Neutrophil (primary cell): ENCODE data around the gene G6PC3.
"Not testable (repeated sequence)": the region's sequence is repeated elsewhere in the genome, so short reads cannot be mapped to it uniquely, and the experiment has no call there.

ENCODE experiments used
- H3K27ac ChIP-seq: fragments of 200-600 bp; sonication (generic); 2 replicates; pipeline ENCODE4 v1.5.1; 2016; ENCODE audit warnings: mild to moderate bottlenecking, moderate library complexity
- H3K27me3 ChIP-seq: fragments of 200-600 bp; sonication (generic); 2 replicates; pipeline ENCODE4 v1.6.0; 2016; ENCODE audit warnings: mild to moderate bottlenecking
- H3K36me3 ChIP-seq: fragments of 200-600 bp; sonication (generic); 2 replicates; pipeline ENCODE4 v1.5.1; 2017
- H3K4me1 ChIP-seq, 2 experiments: fragments of 200-600 bp in 1 of 2; sonication (generic) in 1 of 2; 1 replicate in 1 of 2; 2 replicates in 1 of 2; pipeline versions ENCODE4 v1.5.1 to v1.6.1; 2013 to 2016; ENCODE audit warnings: low read depth in 1 of 2, low read length in 1 of 2, mild to moderate bottlenecking in 1 of 2, moderate library complexity in 1 of 2; ENCODE audit not compliant: control insufficient read depth in 1 of 2, insufficient read depth in 1 of 2
- H3K4me3 ChIP-seq, 2 experiments: fragments of 200-600 bp in 1 of 2; sonication (generic) in 1 of 2; 1 replicate in 1 of 2; 2 replicates in 1 of 2; pipeline ENCODE4 v1.5.1; 2013 to 2016; ENCODE audit warnings: low read depth in 1 of 2, low read length in 1 of 2, mild to moderate bottlenecking in 1 of 2, moderate library complexity in 1 of 2
- H3K9me3 ChIP-seq: fragments of 200-600 bp; sonication (generic); 2 replicates; pipeline ENCODE4 v1.5.1; 2016
- CTCF ChIP-seq: fragments of 200-600 bp; sonication (generic); IDR thresholded peaks from 2 replicates; pipeline ENCODE4 v1.5.1; 2016; ENCODE audit warnings: antibody characterized with exemption

The G6PC3 gene

GRCh38 chr17:44029736-44030135, 40.8 kb upstream of the G6PC3 start:
- TF ChIP-seq CTCF = no peak
- Histone ChIP-seq H3K36me3 (peaks cover 60% of the 10 kb centered on the region), H3K4me1 (no peaks in the 10 kb centered on the region), H3K9me3 (no peaks in the 10 kb centered on the region), H3K27me3 (no peaks in the 10 kb centered on the region), H3K4me3 (no peak overlapping the region), H3K27ac (no peak overlapping the region)

GRCh38 chr17:44030482-44030881, 40.1 kb upstream of the G6PC3 start:
- Histone ChIP-seq H3K4me3 (no peak overlapping the region), H3K9me3 (no peaks in the 10 kb centered on the region), H3K36me3 (peaks cover 53% of the 10 kb centered on the region), H3K4me1 (no peaks in the 10 kb centered on the region), H3K27me3 (no peaks in the 10 kb centered on the region), H3K27ac (no peak overlapping the region)
- TF ChIP-seq CTCF = no peak

- Histone ChIP-seq H3K36me3 (peaks cover 71% of the 10 kb centered on the region), H3K4me3 (no peak overlapping the region), H3K4me1 (no peaks in the 10 kb centered on the region), H3K27me3 (no peaks in the 10 kb centered on the region), H3K27ac (no peak overlapping the region), H3K9me3 (no peaks in the 10 kb centered on the region)
- TF ChIP-seq CTCF = no peak
These were observed 36.6 kb upstream of the G6PC3 start for GRCh38 chr17:44033861-44034408.

GRCh38 chr17:44034688-44035087, 35.8 kb upstream of the G6PC3 start:
- not testable (repeated sequence) for H3K27ac ChIP-seq, H3K9me3 ChIP-seq, H3K4me1 ChIP-seq, H3K4me3 ChIP-seq, H3K27me3 ChIP-seq
- peaks cover 69% of the 10 kb centered on the region for H3K36me3 ChIP-seq

GRCh38 chr17:44037471-44037870, 33.1 kb upstream of the G6PC3 start:
- no peaks in the 10 kb centered on the region for H3K9me3 ChIP-seq
- H3K27ac ChIP-seq = no peak overlapping the region
- H3K4me1 ChIP-seq = peaks cover 0 to 6% of the 10 kb centered on the region in 2 experiments
- H3K27me3 ChIP-seq = no peaks in the 10 kb centered on the region
- no peak for TF ChIP-seq CTCF
- no peak overlapping the region for H3K4me3 ChIP-seq
- peaks cover 49% of the 10 kb centered on the region for H3K36me3 ChIP-seq

GRCh38 chr17:44038604-44039011, 31.9 kb upstream of the G6PC3 start:
- peaks cover 10 to 17% of the 10 kb centered on the region in 2 experiments for H3K4me1 ChIP-seq
- TF ChIP-seq CTCF = no peak
- H3K27ac ChIP-seq = no peak overlapping the region
- H3K27me3 ChIP-seq = no peaks in the 10 kb centered on the region
- H3K4me3 ChIP-seq = no peak overlapping the region
- no peaks in the 10 kb centered on the region for H3K9me3 ChIP-seq
- peaks cover 38% of the 10 kb centered on the region for H3K36me3 ChIP-seq
